GM18861 (cell line): ENCODE measurements around the gene ERMN.

Source experiments
- ATAC-seq: cut with Tn5 transposase; IDR thresholded peaks from one replicate; pipeline ENCODE4 v1.9.1; 2021; ENCODE audit not compliant: unreplicated experiment

ERMN gene

GRCh38 chr2:157333304-157334047 is 7.9 kb upstream of the ERMN start:
- no peak for ATAC-seq

- ATAC-seq: no peak
Observed at GRCh38 chr2:157329524-157329923, 3.9 kb upstream of the ERMN start.

GRCh38 chr2:157327621-157328500 is 2.2 kb upstream of the ERMN start:
- peak; percentile 96 for ATAC-seq

- no peak for ATAC-seq
Observed at GRCh38 chr2:157327200-157327599, 1.6 kb upstream of the ERMN start.

DNA sequence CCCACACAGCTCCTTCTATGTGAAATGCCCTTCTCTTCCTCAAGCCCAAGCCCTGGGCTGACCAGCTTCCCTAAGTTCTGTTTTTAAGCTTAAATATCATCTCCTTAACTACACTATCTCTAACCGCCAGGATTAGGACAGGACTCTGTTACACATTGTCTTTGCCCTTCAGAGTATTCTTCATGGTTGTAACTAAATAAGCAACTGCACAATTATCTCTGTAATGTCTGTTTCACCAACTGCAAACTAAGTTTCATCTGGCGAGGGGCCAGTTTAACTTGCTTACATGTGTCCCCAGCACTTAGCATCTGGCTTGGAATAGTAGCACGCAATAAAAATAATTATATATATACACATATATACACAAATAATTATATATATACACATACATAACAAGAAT is 1.1 kb upstream of the ERMN start:
- no peak for ATAC-seq

DNA sequence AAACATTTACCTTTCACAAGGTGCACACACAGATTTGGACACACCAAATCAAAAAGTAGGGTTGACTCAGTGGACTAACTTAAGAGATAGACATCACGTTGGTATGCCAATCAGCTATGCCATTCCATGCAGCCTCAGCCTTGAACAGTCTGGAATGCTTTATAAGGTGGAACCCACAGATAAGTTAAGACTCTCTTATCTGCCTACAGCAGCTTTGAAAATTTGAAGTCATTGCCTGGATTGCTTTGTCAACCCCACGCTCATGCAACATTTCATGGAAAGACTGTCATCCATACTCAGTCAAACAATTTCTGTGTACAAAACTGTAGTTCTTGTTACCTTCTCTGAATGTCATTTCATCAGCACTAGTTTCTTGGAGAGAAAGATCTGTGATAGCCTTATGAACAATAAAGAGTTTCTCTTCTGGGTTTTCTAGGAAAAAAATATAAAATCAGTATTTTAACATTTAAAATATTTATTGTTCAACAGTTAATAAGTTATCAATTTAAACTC is 1.2 kb downstream of the ERMN start:
- no peak for ATAC-seq

GRCh38 chr2:157322432-157322831 is 3.2 kb downstream of the ERMN start:
- no peak for ATAC-seq

GRCh38 chr2:157321466-157321865 is 4.2 kb downstream of the ERMN start:
- ATAC-seq: no peak

DNA sequence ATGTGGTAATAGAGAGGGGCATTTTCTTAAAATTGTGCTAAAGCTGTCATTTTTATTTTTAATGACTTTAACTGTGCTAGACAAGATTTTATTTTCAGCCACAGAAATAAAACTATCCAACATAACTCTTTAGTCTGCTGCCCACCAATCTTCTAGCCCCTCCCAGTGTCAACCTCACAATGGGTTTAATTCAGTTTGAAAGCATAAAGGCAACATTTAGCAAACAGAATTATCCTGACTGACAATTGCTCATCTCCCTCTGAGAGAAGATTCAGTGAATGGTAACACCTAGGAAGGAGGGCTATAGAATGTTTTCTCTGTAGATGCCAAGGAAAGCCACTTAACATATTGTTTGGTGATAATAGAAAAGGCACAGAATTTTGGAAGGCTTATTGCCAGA is 5.2 kb downstream of the ERMN start:
- ATAC-seq: no peak

- ATAC-seq: no peak
Observed at GRCh38 chr2:157319795-157320194, 5.8 kb downstream of the ERMN start.

DNA sequence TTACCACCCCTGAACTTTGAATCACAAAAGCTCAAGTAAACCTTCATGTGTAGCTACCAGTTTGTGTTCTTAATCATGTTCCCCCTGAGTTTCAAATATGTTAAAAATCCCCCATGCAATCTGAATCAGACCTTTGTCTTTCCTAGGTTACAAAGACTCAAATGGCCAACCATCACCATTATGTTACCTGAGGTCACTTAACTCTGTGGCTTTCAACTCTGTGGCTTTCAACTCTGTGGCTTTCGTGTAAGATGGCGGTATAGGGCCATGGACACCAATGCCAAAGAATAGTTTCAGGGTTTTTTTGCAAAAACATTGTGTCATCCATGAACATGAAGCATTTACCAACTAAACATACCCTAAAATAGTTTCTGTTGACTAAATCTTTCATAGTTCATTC is 6.7 kb downstream of the ERMN start:
- ATAC-seq: no peak

DNA sequence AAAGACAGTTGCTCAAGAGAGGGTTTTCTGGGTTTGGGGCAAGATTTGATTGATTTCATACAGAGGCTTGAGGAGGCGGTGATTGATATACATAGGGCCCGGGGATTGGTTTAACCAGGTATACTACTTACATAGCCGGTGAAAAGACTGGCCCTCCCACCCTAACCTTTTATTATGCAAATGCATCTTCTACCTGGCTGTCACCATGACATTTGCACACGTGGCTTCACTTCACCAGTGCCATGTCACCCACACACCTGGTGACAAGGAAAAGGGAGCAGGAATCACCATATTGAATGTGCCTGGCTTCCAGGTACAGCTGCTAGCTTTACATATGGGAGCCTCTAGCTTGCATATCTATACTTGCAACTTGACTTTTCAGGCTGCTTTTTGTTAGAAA is 9.7 kb downstream of the ERMN start:
- no peak for ATAC-seq

DNA sequence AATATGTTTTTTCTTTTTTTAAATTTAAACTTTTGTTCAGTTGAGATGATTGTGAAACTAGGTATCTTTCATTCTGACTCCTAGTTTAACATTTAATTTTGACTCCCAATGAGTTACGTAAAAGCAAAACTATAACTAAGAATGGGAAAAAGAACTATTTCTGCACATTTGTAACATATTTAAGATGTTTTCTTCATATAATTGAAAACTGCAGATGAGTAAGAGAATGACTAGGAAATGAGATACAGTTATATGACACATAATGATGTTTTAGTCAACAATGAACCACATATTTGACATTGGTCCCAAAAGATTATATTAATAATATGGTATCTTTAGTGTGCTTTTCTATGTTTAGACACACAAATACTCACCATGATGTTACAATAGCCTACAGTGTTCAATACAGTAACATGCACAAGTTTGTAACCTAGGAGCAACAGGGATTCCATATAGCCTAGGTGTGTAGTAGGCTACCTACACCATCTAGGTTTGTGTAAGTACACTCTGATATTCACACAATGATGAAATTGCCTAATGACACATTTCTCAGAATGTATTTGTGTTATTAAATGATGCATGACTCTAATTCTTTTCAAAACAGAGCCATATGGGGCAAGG is 12.6 kb downstream of the ERMN start:
- peak; percentile 83 for ATAC-seq

GRCh38 chr2:157311706-157312105 is 13.9 kb downstream of the ERMN start:
- no peak for ATAC-seq

DNA sequence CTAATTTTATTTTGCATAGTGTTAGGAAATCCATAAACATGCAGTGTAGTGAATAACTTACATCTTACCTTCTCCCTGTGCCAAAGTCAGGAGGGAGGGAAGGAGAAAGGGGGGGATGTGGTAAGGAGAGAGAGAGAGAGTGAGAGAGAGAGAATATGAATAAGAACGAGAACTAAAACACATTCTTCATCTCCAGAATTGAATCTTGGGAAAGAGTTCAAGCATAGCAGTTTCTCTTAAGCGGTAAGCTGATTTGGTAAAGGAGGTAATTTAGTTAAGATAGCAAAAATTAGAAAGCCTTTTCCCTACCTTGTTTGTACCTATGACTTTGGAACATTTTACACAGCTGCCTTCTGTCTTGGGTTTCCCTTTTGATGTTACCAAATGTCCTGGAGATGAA is 15.7 kb downstream of the ERMN start:
- ATAC-seq: no peak

GRCh38 chr2:157307021-157307420 is 18.6 kb downstream of the ERMN start:
- no peak for ATAC-seq

DNA sequence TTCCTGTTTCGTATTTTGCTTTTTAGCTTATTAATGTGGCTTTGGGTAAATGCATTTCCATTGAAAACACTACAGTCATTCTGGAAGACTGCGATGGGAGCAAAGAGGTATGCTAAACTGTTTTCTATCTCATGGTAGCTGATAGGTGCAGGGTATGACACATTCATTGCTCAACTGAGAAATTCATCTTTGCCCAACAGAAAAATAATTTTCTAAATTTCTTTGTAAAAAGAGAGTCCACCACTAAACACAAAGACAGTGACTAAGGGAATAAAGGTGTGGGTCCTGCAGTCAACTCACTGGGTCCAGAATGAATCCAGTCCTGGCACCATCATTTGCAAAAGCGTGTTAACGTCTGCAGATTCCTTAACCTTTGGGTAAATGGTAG is 19.9 kb downstream of the ERMN start:
- ATAC-seq: no peak

DNA sequence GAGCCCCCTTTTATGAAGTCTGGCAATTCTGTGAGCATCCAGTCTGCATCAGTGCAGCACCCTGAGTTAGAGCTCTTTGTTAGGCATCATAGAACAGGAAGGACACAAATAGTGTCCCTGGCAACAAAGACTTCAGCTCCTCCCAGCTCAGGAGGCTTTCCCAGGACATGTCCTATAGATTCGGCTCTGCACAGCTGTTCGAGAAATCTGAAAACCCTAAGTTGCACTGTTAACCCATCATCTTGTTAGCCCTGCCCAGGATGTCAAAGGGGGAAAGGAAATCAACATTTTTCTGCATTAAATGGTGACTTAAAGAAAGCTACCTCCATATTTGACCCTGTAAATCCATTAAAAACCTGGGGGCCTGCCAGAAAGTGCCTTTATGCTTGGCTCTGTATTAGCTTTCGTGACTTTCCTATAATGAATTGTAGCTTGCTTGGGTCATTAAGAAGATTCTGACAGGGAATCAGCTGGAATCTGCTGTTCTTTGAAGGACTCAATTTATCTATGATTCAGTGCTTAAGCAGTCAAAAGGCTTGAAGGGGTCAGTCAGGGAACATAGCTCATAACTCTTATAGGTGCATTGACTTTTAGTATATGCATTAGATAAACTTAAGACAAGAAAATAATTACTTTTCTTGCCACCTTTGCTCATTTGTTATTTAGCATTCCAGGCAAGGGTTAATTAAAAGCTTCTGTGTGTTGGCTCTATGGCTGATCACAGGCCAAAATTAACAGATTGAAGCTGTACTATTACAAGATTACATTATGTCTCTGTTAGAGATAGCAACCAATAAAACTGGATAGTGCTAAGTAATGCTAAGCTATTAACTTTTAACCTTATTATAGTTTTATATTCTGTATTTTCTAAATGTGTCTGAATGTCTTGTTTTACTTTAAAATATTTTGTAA is 20.6 kb downstream of the ERMN start:
- ATAC-seq: no peak

DNA sequence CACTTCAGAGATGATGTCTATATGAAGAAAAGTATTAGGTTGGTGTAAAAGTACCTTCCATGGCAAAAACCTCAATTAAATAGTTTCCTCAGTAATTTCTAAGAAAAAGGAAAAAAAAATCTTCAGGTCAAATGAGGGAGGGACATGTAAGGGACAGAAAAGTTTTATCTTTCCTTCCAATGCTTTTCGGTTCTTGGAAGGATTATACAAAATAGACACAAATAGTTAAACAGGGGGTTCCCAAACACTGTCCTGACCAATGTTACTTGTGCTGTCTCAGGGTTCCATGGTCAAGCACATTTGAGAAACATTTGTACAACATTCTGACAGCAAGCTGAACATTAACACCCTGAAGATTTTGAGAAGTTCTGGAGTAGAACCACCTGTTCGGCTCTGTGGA is 22.0 kb downstream of the ERMN start:
- ATAC-seq: no peak

DNA sequence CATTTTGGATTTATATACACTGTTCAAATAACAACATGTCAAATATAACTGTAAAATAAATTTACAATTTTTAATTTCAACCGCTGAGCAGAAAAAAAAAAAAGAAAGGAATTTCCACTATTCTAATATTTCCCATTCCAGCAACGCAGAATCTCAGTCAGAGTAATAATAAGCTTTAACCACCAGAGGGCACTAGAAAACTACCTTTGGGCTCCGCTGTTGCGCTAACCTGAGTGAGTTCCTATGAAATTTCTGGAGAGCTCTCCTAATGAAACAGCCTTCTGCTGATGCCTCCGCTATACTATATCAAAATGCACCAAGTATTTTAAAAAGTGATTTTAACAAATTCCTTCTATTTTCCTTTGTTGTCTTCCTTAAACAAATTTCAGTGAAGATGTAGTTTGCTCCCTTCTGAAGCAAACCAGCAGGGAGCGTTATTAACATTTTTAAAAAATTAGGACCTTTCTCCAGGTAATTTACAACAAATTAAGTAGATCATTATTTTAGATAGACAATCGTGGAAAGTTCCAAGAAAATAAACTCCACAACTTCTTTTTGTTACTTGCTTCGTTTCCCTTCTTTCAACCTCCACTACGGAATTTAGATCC is 23.0 kb downstream of the ERMN start:
- peak; percentile 77 for ATAC-seq
